HCT116 (cell line): ENCODE data around the gene CH25H. TPM values are rescaled to one million over a fixed set of nuclear protein-coding genes. Genes with fewer than 3 reads are reported as not detected.

Source experiments
- ATAC-seq: fragments of 200-7000 bp; cut with Tn5 transposase; 2 replicates; pipeline ENCODE4 v1.9.1; 2020; ENCODE audit warnings: mild to moderate bottlenecking, moderate library complexity
- BruUV-seq: library from RNA; stranded (reverse); fragments of 400-500 nt; replicated peaks from 2 replicates; lab custom pipeline; 2021; lab: Mats Ljungman, UMichigan
- CTCF ChIA-PET: fragments of 300-600 bp; sonication (Branson Sonifier 250); formaldehyde crosslinking; loops from one replicate; lab custom pipeline; 2021; ENCODE audit warnings: antibody characterized with exemption; lab: Charles Lee
- POLR2A ChIA-PET: fragments of 300-600, 350-600 bp; sonication (Branson Sonifier 250); formaldehyde crosslinking; loops from one replicate; lab custom pipeline; 2021; ENCODE audit warnings: antibody characterized with exemption; lab: Charles Lee
- RAD21 ChIA-PET, 2 experiments: fragments of 300-600 bp; sonication (Branson Sonifier 250); formaldehyde crosslinking; loops; one replicate each; lab custom pipeline; 2023; ENCODE audit warnings: low total read pairs in 2 of 2; ENCODE audit not compliant: uncharacterized antibody in 2 of 2, unreplicated experiment in 2 of 2, low non-redundant PET in 1 of 2; lab: Charles Lee
- DNase-seq: peaks from one replicate; pipeline ENCODE4 v3.0.0-alpha.2; 2010; ENCODE audit warnings: low read depth, low spot score
- H2AFZ ChIP-seq: fragments of 200-600 bp; shearing (Covaris generic), sonication (generic); 2 replicates; pipeline ENCODE4 v1.6.1; 2017; ENCODE audit warnings: low read depth, mixed run types, mixed read lengths, antibody characterized with exemption, low read length; ENCODE audit not compliant: poor library complexity, severe bottlenecking
- H3K27ac ChIP-seq: 2 replicates; pipeline ENCODE4 v1.5.1; 2012; ENCODE audit warnings: low read depth, low read length
- H3K27me3 ChIP-seq: fragments of 200-600 bp; sonication (generic); 2 replicates; pipeline ENCODE4 v1.6.1; 2016; ENCODE audit warnings: mixed run types, low read length, mixed read lengths; ENCODE audit not compliant: insufficient read depth
- H3K36me3 ChIP-seq, 2 experiments: fragments of 200-500 bp in 1 of 2; fragments of 200-600 bp in 1 of 2; sonication (Bioruptor generic) in 1 of 2; sonication (generic) in 1 of 2; 2 replicates each; pipeline versions ENCODE4 v1.5.1 to v1.6.1; 2014 to 2016; ENCODE audit warnings: low read length in 2 of 2, inconsistent platforms in 1 of 2, mixed read lengths in 1 of 2, mixed run types in 1 of 2; ENCODE audit not compliant: insufficient read depth in 2 of 2, control insufficient read depth in 1 of 2
- H3K4me1 ChIP-seq, 2 experiments: fragments of 200-600 bp in 1 of 2; sonication (generic) in 1 of 2; 2 replicates each; pipeline versions ENCODE4 v1.5.1 to v1.6.1; 2012 to 2017; ENCODE audit warnings: low read length in 2 of 2, inconsistent platforms in 1 of 2, mild to moderate bottlenecking in 1 of 2, mixed read lengths in 1 of 2, mixed run types in 1 of 2, moderate library complexity in 1 of 2; ENCODE audit not compliant: insufficient read depth in 2 of 2, control insufficient read depth in 1 of 2
- H3K4me2 ChIP-seq: fragments of 200-600 bp; sonication (generic); 2 replicates; pipeline ENCODE4 v1.6.1; 2017; ENCODE audit warnings: mixed run types, low read length, mixed read lengths
- H3K4me3 ChIP-seq, 2 experiments: fragments of 200-600 bp in 1 of 2; sonication (generic) in 1 of 2; replicated peaks in 1 of 2; 2 replicates each; pipeline ENCODE4 v1.5.1; 2011 to 2016; ENCODE audit warnings: low read length in 2 of 2, control low read depth in 1 of 2, low read depth in 1 of 2, mild to moderate bottlenecking in 1 of 2, mixed read lengths in 1 of 2, mixed run types in 1 of 2
- H3K79me2 ChIP-seq: fragments of 200-600 bp; sonication (generic); 2 replicates; pipeline ENCODE4 v1.6.1; 2017; ENCODE audit warnings: mild to moderate bottlenecking, mixed run types, low read length, moderate library complexity, mixed read lengths; ENCODE audit not compliant: insufficient read depth
- H3K9ac ChIP-seq: fragments of 200-600 bp; sonication (generic); 2 replicates; pipeline ENCODE4 v1.6.1; 2016; ENCODE audit warnings: low read length, mixed read lengths
- H3K9me2 ChIP-seq: fragments of 200-600 bp; sonication (generic), shearing (Covaris generic); 2 replicates; pipeline ENCODE4 v1.6.1; 2017; ENCODE audit warnings: mixed run types, mild to moderate bottlenecking, moderate library complexity; ENCODE audit not compliant: insufficient read depth
- H3K9me3 ChIP-seq, 2 experiments: fragments of 200-500 bp in 1 of 2; fragments of 200-600 bp in 1 of 2; sonication (Bioruptor generic) in 1 of 2; sonication (generic) in 1 of 2; 2 replicates each; pipeline ENCODE4 v1.6.1; 2014 to 2017; ENCODE audit warnings: low read length in 2 of 2, mixed read lengths in 2 of 2, inconsistent platforms in 1 of 2, low read depth in 1 of 2, mild to moderate bottlenecking in 1 of 2, mixed run types in 1 of 2, moderate library complexity in 1 of 2; ENCODE audit not compliant: control insufficient read depth in 1 of 2, insufficient read depth in 1 of 2
- H4K20me1 ChIP-seq: fragments of 200-600 bp; sonication (generic), shearing (Covaris generic); 2 replicates; pipeline ENCODE4 v1.6.1; 2017; ENCODE audit warnings: mixed run types, mild to moderate bottlenecking, moderate library complexity; ENCODE audit not compliant: insufficient read depth
- EGR1 ChIP-seq: IDR thresholded peaks from 2 replicates; pipeline ENCODE4 v1.6.1; 2012; ENCODE audit warnings: low read depth
- EZH2phosphoT487 ChIP-seq: fragments of 200-600 bp; IDR thresholded peaks from 2 replicates; pipeline ENCODE4 v1.6.1; 2018; ENCODE audit warnings: antibody characterized with exemption, borderline replicate concordance
- FOSL1 ChIP-seq: IDR thresholded peaks from 2 replicates; pipeline ENCODE4 v1.6.1; 2012; ENCODE audit warnings: low read depth
- POLR2A ChIP-seq: IDR thresholded peaks from 2 replicates; pipeline ENCODE4 v1.7.0; 2011; ENCODE audit warnings: borderline replicate concordance; ENCODE audit not compliant: insufficient read depth, insufficient read length; ENCODE audit errors: extremely low read depth
- POLR2AphosphoS5 ChIP-seq: IDR thresholded peaks from 2 replicates; pipeline ENCODE4 v1.6.1; 2011; ENCODE audit warnings: mild to moderate bottlenecking, low read depth, low read length, moderate library complexity
- RAD21 ChIP-seq: IDR thresholded peaks from 2 replicates; pipeline ENCODE4 v1.6.1; 2012; ENCODE audit warnings: low read depth, mild to moderate bottlenecking
- SIN3A ChIP-seq: IDR thresholded peaks from 2 replicates; pipeline ENCODE4 v1.6.1; 2012; ENCODE audit warnings: low read depth
- SRF ChIP-seq: IDR thresholded peaks from 2 replicates; pipeline ENCODE4 v1.6.1; 2012; ENCODE audit warnings: low read depth
- TCF7L2 ChIP-seq: IDR thresholded peaks from 2 replicates; pipeline ENCODE4 v1.7.0; 2011; ENCODE audit warnings: borderline replicate concordance, inconsistent platforms; ENCODE audit not compliant: insufficient read depth, insufficient read length; ENCODE audit errors: extremely low read depth
- ZFX ChIP-seq: fragments of 450-650 bp; IDR thresholded peaks from 2 replicates; pipeline ENCODE4 v1.6.1; 2017
- ZNF274 ChIP-seq: fragments of 200-500 bp; sonication (Bioruptor generic); IDR thresholded peaks from 2 replicates; pipeline ENCODE4 v1.6.1; 2014; ENCODE audit warnings: mild to moderate bottlenecking, low read depth, low read length, inconsistent platforms
- intact Hi-C: fragments of 100-400 bp; cut with micrococcal nuclease; formaldehyde crosslinking; loops from 2 replicates; pipeline ENCODE4 v1.10.0; 2022
- total RNA-seq: library from RNA; stranded (reverse); gene quantifications from one replicate; pipeline ENCODE4 v1.2.1, GENCODE V29; 2021; ENCODE audit not compliant: unreplicated experiment
- TF ChIP-seq, protein P1 (sequence below): IDR thresholded peaks from 2 replicates; pipeline ENCODE4 v1.6.1; 2012
- TF ChIP-seq, protein P2 (sequence below), 3 experiments: fragments of 200-600 bp in 1 of 3; sonication (generic) in 1 of 3; IDR thresholded peaks in 2 of 3; conservative IDR thresholded peaks in 1 of 3; 2 replicates each; pipeline ENCODE4 v1.5.1; 2012 to 2017; ENCODE audit warnings: low read depth in 2 of 3, low read length in 2 of 3, antibody characterized with exemption in 1 of 3, borderline replicate concordance in 1 of 3, control low read depth in 1 of 3, mild to moderate bottlenecking in 1 of 3, mixed read lengths in 1 of 3, mixed run types in 1 of 3, moderate library complexity in 1 of 3; ENCODE audit not compliant: insufficient read depth in 1 of 3
- TF ChIP-seq, protein P3 (sequence below): IDR thresholded peaks from 2 replicates; pipeline ENCODE4 v1.6.1; 2011; ENCODE audit warnings: mild to moderate bottlenecking, low read length, moderate library complexity; ENCODE audit not compliant: insufficient replicate concordance; ENCODE audit errors: extremely low read depth

Gene CH25H
- total RNA-seq, 1 experiment from 2014 or later = not detected

DNA sequence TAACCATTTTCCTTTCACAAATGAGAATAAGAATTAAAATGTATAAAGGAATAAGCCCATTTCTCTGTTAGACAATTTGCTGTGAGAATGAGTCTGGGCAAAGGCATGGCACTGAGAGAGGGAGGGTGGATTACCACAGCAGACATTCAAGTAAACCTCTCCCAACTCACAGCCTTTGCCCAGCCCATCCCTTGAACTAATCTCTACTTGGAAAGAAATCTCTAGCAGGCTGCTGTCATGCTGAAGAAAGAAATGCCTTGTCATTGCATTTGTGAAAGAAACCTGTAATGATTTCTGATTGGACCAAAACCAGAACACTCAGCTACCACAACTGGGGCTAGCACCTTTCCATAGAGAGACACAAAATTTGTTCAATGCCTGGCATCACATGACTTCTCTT, 39.2 kb downstream of the CH25H start:
- Histone ChIP-seq H3K4me2 (no peak overlapping the region), H3K9me2 (no peaks in the 10 kb centered on the region), H3K36me3 (no peaks in the 10 kb centered on the region), H2AFZ (no peak overlapping the region), H3K79me2 (no peaks in the 10 kb centered on the region), H3K4me3 (no peak overlapping the region), H3K27ac (no peak overlapping the region), H3K27me3 (no peaks in the 10 kb centered on the region), H3K9ac (no peak overlapping the region), H4K20me1 (no peaks in the 10 kb centered on the region), H3K4me1 (no peaks in the 10 kb centered on the region), H3K9me3 (no peaks in the 10 kb centered on the region)
- no peak for ATAC-seq
- TF ChIP-seq, protein P1, sequence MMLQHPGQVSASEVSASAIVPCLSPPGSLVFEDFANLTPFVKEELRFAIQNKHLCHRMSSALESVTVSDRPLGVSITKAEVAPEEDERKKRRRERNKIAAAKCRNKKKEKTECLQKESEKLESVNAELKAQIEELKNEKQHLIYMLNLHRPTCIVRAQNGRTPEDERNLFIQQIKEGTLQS = no peak
- TF ChIP-seq ZFX = no peak
- TF ChIP-seq RAD21 = no peak
- TF ChIP-seq ZNF274 = no peak
- no peak for TF ChIP-seq SRF
- TF ChIP-seq EZH2phosphoT487 = no peak
- CTCF ChIA-PET = no interaction called here
- BruUV-seq = no TSS peak
- RAD21 ChIA-PET = no interaction called here
- DNase-seq = no peak
- intact Hi-C loops = no loop called here
- POLR2A ChIA-PET = no interaction called here

DNA sequence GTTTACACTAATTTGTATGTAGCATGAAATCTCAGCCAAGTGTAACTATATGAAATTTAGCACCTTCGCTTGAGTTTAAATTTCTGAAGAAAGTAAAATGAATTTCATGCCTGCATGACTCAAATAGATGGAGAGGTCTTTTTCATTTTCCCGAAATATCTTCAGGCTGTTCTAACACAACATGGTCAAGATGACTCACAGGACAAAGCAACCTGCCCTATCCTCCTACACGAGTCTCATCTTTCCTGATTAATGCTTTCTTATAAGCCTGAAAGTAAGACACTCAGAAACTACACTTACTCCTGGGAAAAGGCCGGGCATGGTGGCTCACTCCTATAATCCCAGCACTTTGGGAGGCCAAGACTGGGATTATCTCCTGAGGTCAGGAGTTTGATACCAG, 41.2 kb downstream of the CH25H start:
- no peak overlapping the region for H3K27ac ChIP-seq
- TF ChIP-seq FOSL1 = no peak
- no peak for TF ChIP-seq SRF
- TF ChIP-seq RAD21 = no peak
- TF ChIP-seq ZNF274 = no peak
- TF ChIP-seq, protein P2, sequence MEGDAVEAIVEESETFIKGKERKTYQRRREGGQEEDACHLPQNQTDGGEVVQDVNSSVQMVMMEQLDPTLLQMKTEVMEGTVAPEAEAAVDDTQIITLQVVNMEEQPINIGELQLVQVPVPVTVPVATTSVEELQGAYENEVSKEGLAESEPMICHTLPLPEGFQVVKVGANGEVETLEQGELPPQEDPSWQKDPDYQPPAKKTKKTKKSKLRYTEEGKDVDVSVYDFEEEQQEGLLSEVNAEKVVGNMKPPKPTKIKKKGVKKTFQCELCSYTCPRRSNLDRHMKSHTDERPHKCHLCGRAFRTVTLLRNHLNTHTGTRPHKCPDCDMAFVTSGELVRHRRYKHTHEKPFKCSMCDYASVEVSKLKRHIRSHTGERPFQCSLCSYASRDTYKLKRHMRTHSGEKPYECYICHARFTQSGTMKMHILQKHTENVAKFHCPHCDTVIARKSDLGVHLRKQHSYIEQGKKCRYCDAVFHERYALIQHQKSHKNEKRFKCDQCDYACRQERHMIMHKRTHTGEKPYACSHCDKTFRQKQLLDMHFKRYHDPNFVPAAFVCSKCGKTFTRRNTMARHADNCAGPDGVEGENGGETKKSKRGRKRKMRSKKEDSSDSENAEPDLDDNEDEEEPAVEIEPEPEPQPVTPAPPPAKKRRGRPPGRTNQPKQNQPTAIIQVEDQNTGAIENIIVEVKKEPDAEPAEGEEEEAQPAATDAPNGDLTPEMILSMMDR (IDR thresholded peaks at IDR 0.05 in 2 of 3, conservative IDR thresholded peaks at IDR 0.05 in 1 of 3; ENCODE audit: borderline replicate concordance in 1 of 3, insufficient read depth in 1 of 3, low read depth in 2 of 3, low read length in 2 of 3) = no peak
- TF ChIP-seq, protein P3, sequence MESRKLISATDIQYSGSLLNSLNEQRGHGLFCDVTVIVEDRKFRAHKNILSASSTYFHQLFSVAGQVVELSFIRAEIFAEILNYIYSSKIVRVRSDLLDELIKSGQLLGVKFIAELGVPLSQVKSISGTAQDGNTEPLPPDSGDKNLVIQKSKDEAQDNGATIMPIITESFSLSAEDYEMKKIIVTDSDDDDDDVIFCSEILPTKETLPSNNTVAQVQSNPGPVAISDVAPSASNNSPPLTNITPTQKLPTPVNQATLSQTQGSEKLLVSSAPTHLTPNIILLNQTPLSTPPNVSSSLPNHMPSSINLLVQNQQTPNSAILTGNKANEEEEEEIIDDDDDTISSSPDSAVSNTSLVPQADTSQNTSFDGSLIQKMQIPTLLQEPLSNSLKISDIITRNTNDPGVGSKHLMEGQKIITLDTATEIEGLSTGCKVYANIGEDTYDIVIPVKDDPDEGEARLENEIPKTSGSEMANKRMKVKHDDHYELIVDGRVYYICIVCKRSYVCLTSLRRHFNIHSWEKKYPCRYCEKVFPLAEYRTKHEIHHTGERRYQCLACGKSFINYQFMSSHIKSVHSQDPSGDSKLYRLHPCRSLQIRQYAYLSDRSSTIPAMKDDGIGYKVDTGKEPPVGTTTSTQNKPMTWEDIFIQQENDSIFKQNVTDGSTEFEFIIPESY = no peak
- no peak for TF ChIP-seq TCF7L2
- no peak for TF ChIP-seq EZH2phosphoT487
- TF ChIP-seq POLR2A = no peak
- no peak for TF ChIP-seq POLR2AphosphoS5
- no peak for TF ChIP-seq ZFX
- TF ChIP-seq EGR1 = no peak
- no peak for TF ChIP-seq SIN3A
- intact Hi-C loops = no loop called here
- no peaks in the 10 kb centered on the region for H3K9me3 ChIP-seq
- POLR2A ChIA-PET = no interaction called here
- CTCF ChIA-PET = no interaction called here
- H2AFZ ChIP-seq = no peak overlapping the region
- no peaks in the 10 kb centered on the region for H3K27me3 ChIP-seq
- no peak overlapping the region for H3K4me2 ChIP-seq
- no peaks in the 10 kb centered on the region for H4K20me1 ChIP-seq
- no peaks in the 10 kb centered on the region for H3K36me3 ChIP-seq
- H3K4me3 ChIP-seq = no peak overlapping the region
- no peaks in the 10 kb centered on the region for H3K9me2 ChIP-seq
- no peak overlapping the region for H3K9ac ChIP-seq
- BruUV-seq = no TSS peak
- ATAC-seq (no peak), DNase-seq (no peak)
- RAD21 ChIA-PET = no interaction called here
- no peaks in the 10 kb centered on the region for H3K4me1 ChIP-seq
- H3K79me2 ChIP-seq = no peaks in the 10 kb centered on the region
